Measurements from ENCODE around the gene ITGAE. TPM values are rescaled to one million over a fixed set of nuclear protein-coding genes. Genes with fewer than 3 reads are reported as not detected.

The ITGAE gene
- polyA plus RNA-seq, 10 donors = 29.4 to 34.8 (median 33.2) TPM

GRCh38 chr17:3678095-3678820, 122.7 kb downstream of the ITGAE start:
- DNase-seq = no peak

DNA sequence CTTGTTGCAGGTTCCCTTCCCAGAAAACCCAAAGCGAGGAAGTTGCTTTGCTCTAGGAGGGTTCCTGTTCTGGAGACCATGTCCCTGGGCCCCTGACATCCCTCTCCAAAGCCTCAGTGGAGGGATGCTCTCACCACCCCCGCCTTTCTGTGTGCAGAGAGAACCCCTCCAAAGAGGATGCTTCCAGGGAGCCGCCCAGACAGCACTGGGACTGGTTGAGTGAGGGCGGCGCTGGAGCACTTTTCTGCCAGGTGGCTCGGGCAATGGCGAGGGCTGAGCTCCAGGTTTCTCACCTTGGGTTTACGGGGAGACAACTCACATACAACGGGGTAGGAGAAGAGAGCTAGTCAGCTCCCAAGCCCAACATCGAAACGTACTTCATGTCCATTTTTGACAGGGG, 125.1 kb downstream of the ITGAE start:
- no peak for DNase-seq

DNA sequence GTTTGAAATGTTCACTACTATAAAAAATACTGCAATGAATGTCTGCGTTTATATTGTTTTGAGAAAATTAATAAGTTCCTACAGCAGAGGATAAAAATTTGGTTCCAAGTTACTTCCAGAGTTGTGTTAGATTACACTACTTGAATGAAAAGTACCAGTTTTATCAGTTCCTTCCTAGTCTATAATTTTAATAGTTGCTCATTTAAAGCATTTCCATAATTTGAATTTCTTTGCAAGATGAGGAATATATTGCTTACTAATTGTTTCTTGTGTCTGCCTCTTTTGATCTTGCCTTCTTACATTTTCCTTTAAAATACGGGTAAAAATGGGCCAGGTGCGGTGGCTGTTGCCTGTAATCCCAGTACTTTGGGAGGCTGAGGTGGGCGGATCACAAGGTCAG, 128.4 kb downstream of the ITGAE start:
- DNase-seq = no peak

DNA sequence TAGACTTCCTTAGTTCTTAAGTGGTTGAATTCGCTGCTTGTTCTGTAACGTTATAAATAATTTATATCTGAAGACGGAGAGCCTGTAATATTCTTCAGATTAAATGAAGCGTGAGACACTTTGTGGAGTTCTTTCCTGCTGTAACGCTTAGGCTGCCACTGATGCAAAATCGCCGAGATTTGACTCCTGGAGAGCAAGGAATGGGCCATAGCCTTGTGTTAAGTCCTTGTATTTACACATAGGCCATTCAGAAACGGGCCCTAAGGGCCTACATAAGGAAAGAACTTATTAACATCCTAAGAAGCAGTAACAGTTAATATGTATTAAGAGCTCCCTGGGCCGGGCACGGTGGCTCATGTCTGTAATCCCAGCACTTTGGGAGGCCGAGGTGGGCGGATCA, 131.4 kb downstream of the ITGAE start:
- DNase-seq = no peak

- DNase-seq = no peak
Measured at GRCh38 chr17:3669085-3669347, 132.0 kb downstream of the ITGAE start.

DNA sequence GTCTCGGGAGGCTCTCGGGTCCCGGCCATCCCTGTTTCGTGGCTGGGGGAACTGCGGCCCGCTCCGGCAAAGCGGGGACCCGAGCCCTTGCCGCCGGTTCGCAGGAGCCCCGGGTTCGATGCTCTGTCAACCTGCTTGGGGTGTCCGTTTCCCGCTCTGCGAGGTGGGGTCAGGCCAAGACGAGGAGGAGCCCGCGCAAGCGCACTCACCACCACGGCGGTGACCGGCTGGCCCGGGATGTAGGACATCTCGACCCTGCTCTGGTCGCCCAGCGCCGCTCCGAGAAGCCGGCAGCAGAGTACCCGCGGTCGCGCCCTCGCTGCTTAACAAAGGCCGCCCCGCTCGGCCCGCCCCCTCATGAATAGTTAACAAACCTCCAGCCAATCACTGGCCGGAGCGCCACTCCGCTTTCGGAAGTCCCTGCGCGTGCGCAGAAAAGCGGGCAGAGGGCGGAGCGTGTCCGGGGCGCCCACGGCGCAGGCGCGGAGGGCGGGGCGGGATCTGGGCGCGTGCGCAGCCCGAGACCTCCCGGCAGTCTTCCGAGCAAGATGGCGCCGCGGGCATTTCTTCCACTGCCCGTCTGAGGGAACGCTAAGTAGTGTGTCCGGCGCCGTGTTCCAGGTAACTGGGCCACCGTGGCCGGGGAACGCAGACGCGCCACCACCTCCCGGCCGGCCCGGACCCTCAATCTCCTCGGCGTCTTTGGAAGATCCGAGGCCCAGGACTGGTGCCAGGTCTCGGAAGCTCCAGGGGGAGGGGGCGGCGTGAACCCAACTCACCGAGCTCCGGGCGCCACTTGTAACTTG, 132.5 kb downstream of the ITGAE start, which contains the start of the genes EMC6 and TAX1BP3:
TSS of gene EMC6 (plus strand) at position 534 of the 806 bp plus-strand sequence. CDS start 335 bp downstream, outside the sequence.
TSS of gene TAX1BP3 (minus strand) at position 300 of the 806 bp plus-strand sequence. CDS start at position 248, 52 bp downstream.
- DNase-seq = peak; percentile 98 to 100 (median 100)

DNA sequence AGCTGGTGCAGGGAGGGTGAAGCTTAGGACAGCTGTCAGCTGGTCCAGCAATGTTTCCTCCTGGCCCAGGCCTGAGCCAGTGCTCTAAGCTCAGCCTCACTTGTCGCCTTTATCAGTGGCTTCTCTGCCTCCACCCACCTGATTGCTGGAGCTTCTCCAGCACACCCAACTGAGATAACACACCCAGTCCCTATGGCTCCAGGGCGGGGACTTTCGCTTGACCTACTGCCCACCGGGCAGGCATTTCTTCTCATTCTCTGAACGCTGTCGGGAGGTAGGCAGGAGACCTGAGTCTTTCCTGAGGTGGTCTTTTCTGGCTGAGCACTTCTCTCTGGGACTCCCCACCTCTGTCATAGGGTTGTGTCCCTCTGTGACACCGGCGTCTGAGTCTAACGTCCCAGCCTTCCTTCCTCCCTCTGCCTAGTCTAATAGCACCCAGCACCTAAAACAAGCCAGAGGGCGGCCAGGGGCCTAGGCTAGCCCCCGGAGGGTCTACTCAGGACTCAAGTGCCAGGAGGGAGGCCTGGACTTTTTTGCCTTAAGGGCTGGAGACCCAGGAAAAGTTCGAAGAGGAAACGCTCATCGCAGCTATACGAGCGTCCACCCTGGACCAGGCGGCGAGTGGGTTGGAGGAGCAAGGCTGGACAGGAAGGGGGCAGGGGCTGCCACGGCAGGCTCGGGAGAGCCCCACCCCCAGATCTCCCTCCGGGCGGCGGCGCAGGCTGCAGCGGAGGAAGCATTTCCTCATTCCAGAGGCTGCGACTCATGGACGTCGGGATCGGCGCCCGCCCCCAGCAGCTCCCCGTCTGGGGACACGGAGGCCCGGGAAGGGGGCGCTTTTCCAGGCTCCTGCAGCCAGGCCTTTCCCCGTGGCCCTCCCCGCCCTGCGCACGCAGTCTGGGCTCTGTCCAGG, 133.4 kb downstream of the ITGAE start:
- DNase-seq = peak; percentile 90 to 97 (median 93)

DNA sequence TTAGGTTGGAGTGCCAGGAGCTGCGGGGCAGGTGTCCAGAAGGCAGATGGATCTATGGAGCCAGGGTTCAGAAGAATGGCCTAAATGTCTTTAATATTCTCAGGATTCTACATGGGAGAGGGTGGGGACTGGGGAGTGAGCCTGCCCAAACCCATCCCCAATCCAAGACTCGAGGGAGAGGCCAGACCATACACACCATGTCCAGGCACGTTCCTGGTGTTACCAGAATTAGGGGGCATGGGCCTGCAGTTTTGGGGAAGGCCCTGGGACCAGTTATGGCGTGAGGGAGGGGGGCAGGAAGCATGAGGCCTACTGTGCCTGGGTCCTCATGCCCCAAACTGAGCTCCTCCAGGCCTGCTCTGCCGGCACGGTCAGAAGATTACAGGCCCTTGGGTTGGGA, 134.5 kb downstream of the ITGAE start:
- DNase-seq = no peak

- no peak for DNase-seq
Measured at GRCh38 chr17:3665834-3666233, 135.2 kb downstream of the ITGAE start.

Other genes starting within 250 kb of the ITGAE start
- gene TRPV3, start 243.4 kb downstream of the ITGAE start, polyA plus RNA-seq (ENCODE audit: insufficient read length in 10 of 10) = 1 to 10 TPM; 1.0 to 2.3 (median 1.5) TPM
- gene TRPV1, start 191.8 kb downstream of the ITGAE start, polyA plus RNA-seq (ENCODE audit: insufficient read length in 10 of 10) = 1 to 10 TPM; 3.2 to 8.8 (median 4.8) TPM
- gene SHPK, start 164.9 kb downstream of the ITGAE start, polyA plus RNA-seq (ENCODE audit: insufficient read length in 10 of 10) = 10 to 100 TPM in 1 of 10 donors, 1 to 10 TPM in 9; 4.6 to 10.7 (median 7.3) TPM
- gene CTNS, start 164.4 kb downstream of the ITGAE start, polyA plus RNA-seq (ENCODE audit: insufficient read length in 10 of 10) = 10 to 100 TPM in 3 of 10 donors, 1 to 10 TPM in 7; 7.2 to 11.7 (median 8.6) TPM
- 10 to 100 TPM; 39.9 to 87.0 (median 57.2) TPM for gene TAX1BP3, start 132.6 kb downstream of the ITGAE start, polyA plus RNA-seq (ENCODE audit: insufficient read length in 10 of 10)
- gene EMC6, start 132.4 kb downstream of the ITGAE start, polyA plus RNA-seq (ENCODE audit: insufficient read length in 10 of 10) = 10 to 100 TPM; 25.9 to 46.3 (median 34.4) TPM
- gene P2RX5, start 105.0 kb downstream of the ITGAE start, polyA plus RNA-seq (ENCODE audit: insufficient read length in 10 of 10) = 10 to 100 TPM; 18.0 to 33.5 (median 26.4) TPM
- gene HASPIN, start 77.3 kb downstream of the ITGAE start, polyA plus RNA-seq (ENCODE audit: insufficient read length in 10 of 10) = 1 to 10 TPM; 4.1 to 7.2 (median 5.7) TPM
- gene NCBP3, start 45.1 kb upstream of the ITGAE start, polyA plus RNA-seq (ENCODE audit: insufficient read length in 10 of 10) = 10 to 100 TPM; 44.9 to 85.9 (median 57.3) TPM
- 1 to 10 TPM; 5.4 to 7.5 (median 6.7) TPM for gene CAMKK1, start 91.9 kb upstream of the ITGAE start, polyA plus RNA-seq (ENCODE audit: insufficient read length in 10 of 10)
- 1 to 10 TPM; 1.6 to 4.5 (median 2.5) TPM for gene P2RX1, start 115.3 kb upstream of the ITGAE start, polyA plus RNA-seq (ENCODE audit: insufficient read length in 10 of 10)
- 1 to 10 TPM; 2.6 to 9.1 (median 4.3) TPM for gene ATP2A3, start 163.2 kb upstream of the ITGAE start, polyA plus RNA-seq (ENCODE audit: insufficient read length in 10 of 10)